ENCODE data around the gene ZNF428. TPM values are rescaled to one million over a fixed set of nuclear protein-coding genes. Genes with fewer than 3 reads are reported as not detected.

ZNF428 gene
- total RNA-seq, 1 donor, result 37.3 TPM

- Histone ChIP-seq H3K27me3 (ENCODE audit: insufficient read depth, low read length) (no peaks in the 10 kb centered on the region), H3K27ac (ENCODE audit: low read depth, low read length) (peak within 1 kb of the TSS; percentile 99), H3K9me3 (ENCODE audit: low read depth, low read length) (no peaks in the 10 kb centered on the region), H3K4me2 (ENCODE audit: insufficient read depth, low read length) (peak within 1 kb of the TSS; percentile 96), H3K36me3 (ENCODE audit: insufficient read depth, low read length) (peaks cover 39% of the 10 kb centered on the region), H2AFZ (ENCODE audit: low read length) (peak within 1 kb of the TSS; percentile 92), H3K4me3 (ENCODE audit: insufficient read depth, low read length) (peak within 1 kb of the TSS; percentile 85), H3K4me1 (ENCODE audit: insufficient read depth, low read length) (peaks cover 26% of the 10 kb centered on the region), H3K79me2 (ENCODE audit: insufficient read depth, low read length) (peaks cover 73% of the 10 kb centered on the region), H4K20me1 (ENCODE audit: insufficient read depth, low read length) (peaks cover 18% of the 10 kb centered on the region)
- TF ChIP-seq, protein P1, sequence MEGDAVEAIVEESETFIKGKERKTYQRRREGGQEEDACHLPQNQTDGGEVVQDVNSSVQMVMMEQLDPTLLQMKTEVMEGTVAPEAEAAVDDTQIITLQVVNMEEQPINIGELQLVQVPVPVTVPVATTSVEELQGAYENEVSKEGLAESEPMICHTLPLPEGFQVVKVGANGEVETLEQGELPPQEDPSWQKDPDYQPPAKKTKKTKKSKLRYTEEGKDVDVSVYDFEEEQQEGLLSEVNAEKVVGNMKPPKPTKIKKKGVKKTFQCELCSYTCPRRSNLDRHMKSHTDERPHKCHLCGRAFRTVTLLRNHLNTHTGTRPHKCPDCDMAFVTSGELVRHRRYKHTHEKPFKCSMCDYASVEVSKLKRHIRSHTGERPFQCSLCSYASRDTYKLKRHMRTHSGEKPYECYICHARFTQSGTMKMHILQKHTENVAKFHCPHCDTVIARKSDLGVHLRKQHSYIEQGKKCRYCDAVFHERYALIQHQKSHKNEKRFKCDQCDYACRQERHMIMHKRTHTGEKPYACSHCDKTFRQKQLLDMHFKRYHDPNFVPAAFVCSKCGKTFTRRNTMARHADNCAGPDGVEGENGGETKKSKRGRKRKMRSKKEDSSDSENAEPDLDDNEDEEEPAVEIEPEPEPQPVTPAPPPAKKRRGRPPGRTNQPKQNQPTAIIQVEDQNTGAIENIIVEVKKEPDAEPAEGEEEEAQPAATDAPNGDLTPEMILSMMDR (IDR thresholded peaks at IDR 0.05; ENCODE audit: extremely low read depth, low read depth, low read length), result no peak
- peak; percentile 99 for DNase-seq (ENCODE audit: insufficient read length, low spot score, missing footprints)
Observed at GRCh38 chr19:43595999-43596841, 23.2 kb downstream of the ZNF428 start, which contains the start of the genes IRGQ and ZNF576. TSS of gene IRGQ (minus strand) at chr19:43596134. CDS start at chr19:43595338, 796 bp downstream. TSS of gene ZNF576 (plus strand) at chr19:43596595. CDS start at chr19:43597109, 514 bp downstream.

- Histone ChIP-seq H3K79me2 (ENCODE audit: insufficient read depth, low read length) (peaks cover 80% of the 10 kb centered on the region), H2AFZ (ENCODE audit: low read length) (peak overlapping the region; percentile 56)
Observed at GRCh38 chr19:43595605-43595998, 23.8 kb downstream of the ZNF428 start.

DNA sequence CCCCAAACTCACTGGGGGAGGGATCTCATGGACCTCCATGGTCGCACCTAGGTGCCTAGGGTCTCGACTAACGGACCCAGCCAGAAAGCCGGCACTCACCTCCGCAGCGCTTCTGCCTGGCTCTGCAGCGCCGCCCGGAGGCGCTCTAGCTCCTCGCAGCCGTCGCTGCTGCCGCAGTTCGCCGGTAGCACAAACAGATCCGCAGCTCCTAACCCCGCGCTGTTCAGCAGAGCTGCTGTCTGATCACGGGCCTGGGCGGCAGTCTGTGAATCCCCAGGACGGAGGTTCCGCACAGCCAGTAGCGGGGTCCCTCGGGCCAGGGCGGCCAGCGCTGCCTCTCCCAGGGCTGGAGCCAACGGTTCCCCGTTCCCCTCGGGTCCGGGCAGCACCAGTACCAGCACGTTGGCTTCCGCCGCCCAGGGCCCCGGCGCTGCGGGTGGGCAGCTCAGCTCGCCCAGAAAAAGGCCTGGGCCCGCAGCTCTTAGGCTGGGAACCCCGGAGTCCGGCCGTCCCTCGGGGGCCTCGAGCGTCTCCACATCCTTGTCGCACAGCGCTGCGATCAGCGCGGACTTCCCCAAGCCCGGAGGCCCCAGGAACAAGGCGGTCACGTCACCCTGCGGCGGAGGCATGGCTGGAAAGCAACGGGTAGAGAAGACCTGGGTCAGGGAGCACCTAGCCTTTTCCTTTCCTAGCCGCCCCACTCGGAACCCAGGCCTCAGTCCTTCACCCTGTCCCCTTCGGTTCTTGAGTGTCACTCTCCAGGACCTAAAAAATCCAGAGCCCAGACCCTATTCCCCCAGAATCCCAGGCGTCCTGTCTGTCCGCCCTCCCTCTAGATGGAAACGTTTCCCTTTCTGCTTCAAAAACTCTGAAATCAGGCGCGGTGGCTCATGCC, 24.5 kb downstream of the ZNF428 start:
- Histone ChIP-seq H2AFZ (ENCODE audit: low read length) (peak overlapping the region; percentile 56), H3K79me2 (ENCODE audit: insufficient read depth, low read length) (peaks cover 86% of the 10 kb centered on the region), H3K36me3 (ENCODE audit: insufficient read depth, low read length) (peaks cover 50% of the 10 kb centered on the region), H3K27me3 (ENCODE audit: insufficient read depth, low read length) (no peaks in the 10 kb centered on the region), H3K4me1 (ENCODE audit: insufficient read depth, low read length) (peaks cover 26% of the 10 kb centered on the region), H3K4me3 (ENCODE audit: insufficient read depth, low read length) (peak overlapping the region; percentile 85), H3K9me3 (ENCODE audit: low read depth, low read length) (no peaks in the 10 kb centered on the region), H3K4me2 (ENCODE audit: insufficient read depth, low read length) (peak overlapping the region; percentile 96), H4K20me1 (ENCODE audit: insufficient read depth, low read length) (peaks cover 28% of the 10 kb centered on the region), H3K27ac (ENCODE audit: low read depth, low read length) (peak overlapping the region; percentile 99)
- DNase-seq (ENCODE audit: insufficient read length, low spot score, missing footprints), result peak; percentile 94
- TF ChIP-seq, protein P1 (IDR thresholded peaks at IDR 0.05; ENCODE audit: extremely low read depth, low read depth, low read length), result peak; percentile 83

More at GRCh38 chr19:43595605-43595998, 23.8 kb downstream of the ZNF428 start:
- Histone ChIP-seq H3K4me2 (ENCODE audit: insufficient read depth, low read length) (peak overlapping the region; percentile 96), H3K36me3 (ENCODE audit: insufficient read depth, low read length) (peaks cover 44% of the 10 kb centered on the region), H3K27ac (ENCODE audit: low read depth, low read length) (peak overlapping the region; percentile 99), H4K20me1 (ENCODE audit: insufficient read depth, low read length) (peaks cover 24% of the 10 kb centered on the region), H3K4me1 (ENCODE audit: insufficient read depth, low read length) (peaks cover 26% of the 10 kb centered on the region), H3K27me3 (ENCODE audit: insufficient read depth, low read length) (no peaks in the 10 kb centered on the region), H3K4me3 (ENCODE audit: insufficient read depth, low read length) (peak overlapping the region; percentile 85), H3K9me3 (ENCODE audit: low read depth, low read length) (no peaks in the 10 kb centered on the region)
- TF ChIP-seq, protein P1 (IDR thresholded peaks at IDR 0.05; ENCODE audit: extremely low read depth, low read depth, low read length), result no peak
- DNase-seq (ENCODE audit: insufficient read length, low spot score, missing footprints), result no peak
